NCI-H2081 (cell line): Measurements from ENCODE around the gene FOXC2.

ENCODE experiments used
- DNase-seq, 2 experiments: peaks; one replicate each; lab custom pipeline; 2025; lab: John Stamatoyannopoulos, UW

The FOXC2 gene

DNA sequence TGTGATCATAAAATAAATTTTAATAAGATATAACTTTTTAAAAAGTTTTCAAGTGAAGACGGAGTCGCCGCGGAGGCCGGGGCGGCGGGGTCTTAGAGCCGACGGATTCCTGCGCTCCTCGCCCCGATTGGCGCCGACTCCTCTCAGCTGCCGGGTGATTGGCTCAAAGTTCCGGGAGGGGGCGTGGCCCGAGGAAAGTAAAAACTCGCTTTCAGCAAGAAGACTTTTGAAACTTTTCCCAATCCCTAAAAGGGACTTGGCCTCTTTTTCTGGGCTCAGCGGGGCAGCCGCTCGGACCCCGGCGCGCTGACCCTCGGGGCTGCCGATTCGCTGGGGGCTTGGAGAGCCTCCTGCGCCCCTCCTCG, at the start of gene FOXC2:
FOXC2 (plus strand) TSS at position 229 of the 365 bp plus-strand sequence. CDS start 507 bp downstream, outside the sequence.
- no peak for DNase-seq

DNA sequence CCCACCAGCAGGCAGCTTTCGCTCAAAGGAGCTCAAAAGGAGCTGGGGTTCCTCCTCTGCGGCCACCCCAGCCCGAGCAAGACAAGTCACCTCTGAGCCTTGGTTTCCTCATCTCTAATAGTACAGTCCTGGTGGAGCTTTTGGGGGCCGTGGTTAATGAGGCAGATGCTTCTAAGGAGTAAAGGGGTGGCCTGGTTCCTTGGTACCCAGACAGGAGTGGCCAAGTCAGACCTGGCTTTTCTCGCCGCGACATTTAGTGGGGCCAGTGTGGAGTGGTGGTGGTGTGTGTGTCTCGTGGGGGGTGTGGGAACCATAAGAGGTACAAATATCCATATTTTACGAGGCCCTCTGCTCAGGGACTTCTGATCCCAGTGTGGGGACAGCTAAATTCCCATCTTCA, 49.6 kb upstream of the FOXC2 start:
- DNase-seq, result no peak

DNA sequence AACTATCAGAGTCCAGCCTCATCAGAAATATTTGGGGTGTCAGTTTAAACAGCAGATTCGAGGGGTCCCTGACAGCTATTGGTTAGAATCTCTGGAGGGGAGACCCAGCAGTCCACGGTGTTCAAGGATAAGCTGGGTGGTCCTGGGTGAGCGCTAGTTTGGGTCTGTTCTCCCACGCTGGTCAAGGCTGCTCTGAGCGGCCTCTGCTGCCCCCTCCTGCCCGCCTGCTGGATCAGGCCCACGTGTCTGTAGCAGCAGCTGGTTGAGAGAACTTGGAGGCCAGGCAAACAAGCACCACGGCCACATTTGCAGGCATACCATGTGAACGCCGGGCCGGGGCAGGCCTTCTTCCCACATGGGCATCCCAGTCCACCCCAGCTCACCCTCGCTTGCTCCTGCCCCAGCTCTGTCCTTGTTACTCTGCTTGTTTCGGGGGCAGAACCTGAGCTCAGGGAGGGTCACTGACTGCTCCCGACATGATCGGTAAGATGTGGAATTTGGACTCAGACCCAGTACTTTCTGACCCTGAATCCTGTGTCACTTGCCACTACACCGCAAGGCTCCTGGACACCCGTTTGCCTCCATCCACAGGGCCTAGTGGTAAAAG, 48.9 kb upstream of the FOXC2 start:
- no peak for DNase-seq

DNA sequence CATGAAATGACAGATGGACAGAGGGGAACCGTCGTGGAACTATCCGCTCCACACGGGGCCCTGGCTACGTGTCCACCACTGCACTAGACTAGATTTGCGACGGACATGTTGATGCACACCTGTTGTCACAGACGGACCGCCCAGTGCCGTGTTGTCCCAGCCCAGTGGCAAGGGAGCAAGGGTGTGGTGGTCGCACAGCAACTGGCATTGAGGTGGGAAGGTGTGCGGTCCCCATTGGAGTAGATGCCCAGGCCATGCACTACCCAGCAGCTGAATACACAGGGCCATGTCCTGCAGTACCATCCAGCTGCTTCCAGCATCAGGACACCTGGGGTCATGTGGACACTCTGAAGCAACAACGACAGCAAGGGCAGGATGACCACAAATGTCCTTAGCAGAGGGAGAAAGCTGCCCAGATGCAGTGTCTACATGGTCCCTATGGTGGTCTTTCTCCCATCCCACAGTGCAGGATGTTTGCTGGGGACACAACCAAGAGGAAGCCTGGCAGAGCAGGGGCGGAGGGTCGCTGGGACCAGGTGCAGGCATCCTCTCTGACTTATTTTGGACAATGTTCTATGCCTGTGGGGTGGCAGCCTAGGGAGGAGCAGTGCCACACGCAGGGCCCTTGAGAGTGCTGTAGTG, 47.5 kb upstream of the FOXC2 start:
- DNase-seq, result no peak

DNA sequence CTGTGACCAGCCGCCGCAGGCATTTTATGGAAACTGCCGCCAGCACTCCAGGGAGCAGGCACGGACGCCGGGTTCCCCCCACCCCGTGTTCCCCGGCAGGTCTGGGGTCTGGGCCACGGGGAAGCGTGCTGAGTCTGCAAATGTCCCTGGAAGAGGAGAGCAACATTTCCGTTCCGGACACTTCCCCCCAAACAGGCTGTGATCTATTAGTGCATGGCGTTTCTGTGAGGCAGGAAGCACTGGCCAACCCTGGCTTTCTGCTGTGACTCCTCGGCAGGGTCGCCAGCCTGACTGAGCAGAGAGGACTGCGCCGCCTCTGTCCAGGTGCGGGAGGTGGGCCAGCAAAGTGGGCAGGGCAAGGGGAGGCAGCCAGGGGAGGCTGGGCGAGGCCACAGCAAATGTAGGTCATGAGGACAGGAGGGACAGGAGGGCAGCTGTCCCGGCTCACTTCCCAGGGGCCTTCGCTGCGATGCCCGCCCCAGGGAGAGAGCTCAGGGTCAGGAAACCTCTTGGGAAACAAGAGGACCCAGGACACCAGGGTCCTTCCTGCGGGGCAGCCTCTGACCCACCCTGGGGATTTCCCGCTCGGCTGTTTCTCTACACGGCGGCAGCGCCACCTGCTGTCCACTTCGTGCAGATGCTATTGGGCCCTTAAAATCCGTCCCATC, 46.8 kb upstream of the FOXC2 start:
- peak in 1 of 2 experiments; percentile 3 for DNase-seq

DNA sequence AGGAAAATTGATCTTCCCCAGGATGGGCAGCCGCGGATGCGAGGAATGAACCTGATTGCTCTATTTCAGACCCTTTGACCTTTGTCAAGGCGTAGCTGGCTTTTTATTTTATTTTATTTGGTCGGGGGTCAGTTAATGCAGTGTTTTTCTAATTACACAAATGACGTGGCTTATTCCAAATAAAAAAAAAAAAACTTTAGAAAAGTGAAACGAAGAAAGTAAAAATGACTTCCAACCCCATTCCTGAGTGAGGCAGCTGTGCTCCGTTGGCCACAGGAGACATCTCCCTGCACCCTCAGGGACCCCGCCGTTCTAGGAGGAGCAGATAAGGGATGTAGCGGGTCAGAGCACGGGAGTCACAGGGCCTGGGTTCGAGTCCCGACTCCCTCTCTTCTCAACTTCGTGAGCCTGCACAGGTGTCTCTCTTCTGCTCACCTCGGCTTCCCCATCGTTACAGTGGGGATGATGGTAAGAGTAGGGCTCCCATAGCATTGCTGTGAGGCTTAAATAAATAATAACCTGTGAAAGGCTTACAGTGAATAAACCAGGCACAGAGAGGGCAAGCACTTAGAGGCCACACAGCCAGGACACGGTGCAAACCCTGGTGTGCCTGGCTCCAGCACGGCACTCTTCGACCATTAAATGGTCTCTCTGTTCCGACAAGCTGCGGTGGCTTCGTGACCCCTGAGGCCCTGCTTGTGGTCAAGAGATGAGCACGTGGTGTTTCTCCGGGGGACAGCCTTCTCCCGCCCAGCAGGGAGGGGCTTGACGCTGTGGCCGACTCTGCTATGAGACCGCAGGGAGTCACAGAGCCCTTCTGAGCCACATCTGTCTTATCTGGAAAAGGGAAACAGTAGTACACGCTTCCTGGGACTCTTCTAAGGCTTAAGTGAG, 46.1 kb upstream of the FOXC2 start:
- no peak for DNase-seq

DNA sequence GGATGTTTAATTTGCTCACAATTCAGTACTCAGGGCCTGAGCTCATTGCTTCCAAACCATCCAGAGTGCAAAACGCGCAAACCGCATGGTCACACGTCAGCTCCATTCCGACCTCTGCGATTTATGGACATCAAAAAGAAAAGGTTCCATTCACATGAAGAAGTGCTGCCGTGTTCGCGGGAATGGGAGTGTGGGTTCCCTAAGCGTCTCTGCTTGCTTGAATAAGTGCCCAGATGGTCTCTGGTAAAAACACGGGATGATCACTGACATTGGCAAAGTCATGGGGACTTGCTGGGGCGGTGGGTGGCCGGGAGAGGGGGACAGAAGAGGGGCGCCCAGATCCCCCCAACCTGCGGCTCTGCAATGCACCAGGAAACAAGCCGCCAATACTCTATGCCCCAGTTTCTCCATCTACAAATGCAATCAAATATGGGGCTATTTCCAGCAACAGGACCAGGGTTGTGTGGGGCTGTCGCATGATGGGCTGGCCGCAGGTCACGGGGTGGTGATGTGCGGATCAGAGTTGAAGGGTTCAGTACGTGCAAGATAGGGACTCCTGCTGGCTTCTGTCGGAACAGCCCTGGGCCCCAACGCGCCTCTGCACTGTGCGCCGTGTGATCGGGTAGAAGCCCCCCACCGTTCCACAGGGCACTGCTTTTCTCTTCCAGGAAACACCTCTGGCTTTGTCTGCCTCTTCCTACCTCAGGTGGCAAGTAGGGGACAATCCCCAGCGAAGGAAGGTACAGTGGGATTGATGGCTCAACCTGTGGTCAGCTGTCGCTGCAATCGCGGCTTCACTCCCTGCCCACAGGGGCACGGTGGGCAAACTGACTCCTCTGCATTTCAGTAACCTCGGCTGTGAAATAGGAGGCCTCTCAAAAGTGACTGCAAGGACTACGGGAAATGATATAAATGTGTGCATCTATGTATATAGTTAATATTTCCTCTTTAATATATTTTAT, 45.1 kb upstream of the FOXC2 start:
- no peak for DNase-seq

DNA sequence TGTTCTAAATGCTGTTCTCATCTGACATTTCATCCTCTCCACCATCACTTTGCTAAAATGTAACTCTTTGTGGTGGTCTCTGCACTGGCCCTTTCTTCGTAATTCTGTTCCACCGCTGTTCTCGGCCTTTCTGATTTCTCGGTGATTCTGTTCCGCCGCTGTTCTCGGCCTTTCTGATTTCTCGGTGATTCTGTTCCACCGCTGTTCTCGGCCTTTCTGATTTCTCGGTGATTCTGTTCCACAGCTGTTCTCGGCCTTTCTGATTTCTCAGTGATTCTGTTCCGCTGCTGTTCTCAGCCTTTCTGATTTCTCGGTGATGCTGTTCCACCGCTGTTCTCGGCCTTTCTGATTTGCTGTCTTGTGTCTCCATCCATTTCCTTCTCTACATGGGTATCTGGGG, 44.0 kb upstream of the FOXC2 start:
- DNase-seq, result no peak

DNA sequence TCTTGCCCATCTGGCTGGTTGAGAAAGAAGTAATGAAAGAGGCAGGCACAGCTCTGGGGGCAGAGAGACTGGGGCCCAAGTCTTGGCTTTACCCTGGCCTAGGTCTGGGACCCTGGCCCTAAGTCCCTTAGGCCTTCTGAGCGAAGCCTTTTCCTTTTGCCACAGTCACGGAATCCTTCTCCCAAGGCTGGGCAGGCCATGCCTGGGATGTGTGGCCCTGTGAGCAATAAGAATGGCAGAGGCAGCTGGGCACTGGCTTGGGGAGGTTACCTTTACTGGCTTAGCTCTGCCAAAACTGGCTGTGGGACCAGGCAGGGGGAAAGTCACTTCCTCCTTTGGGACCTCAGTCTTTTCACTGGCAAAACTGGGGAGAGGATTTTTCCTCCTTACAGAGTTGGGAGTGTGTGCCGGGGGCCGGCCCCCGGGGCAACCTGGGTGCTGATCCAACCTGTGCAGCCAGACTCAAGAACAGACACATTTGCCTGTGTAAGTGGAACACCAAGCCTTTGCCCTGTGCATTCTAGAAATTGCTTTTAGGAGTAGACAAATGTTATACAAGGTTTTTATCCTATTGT, 43.4 kb upstream of the FOXC2 start:
- no peak for DNase-seq

DNA sequence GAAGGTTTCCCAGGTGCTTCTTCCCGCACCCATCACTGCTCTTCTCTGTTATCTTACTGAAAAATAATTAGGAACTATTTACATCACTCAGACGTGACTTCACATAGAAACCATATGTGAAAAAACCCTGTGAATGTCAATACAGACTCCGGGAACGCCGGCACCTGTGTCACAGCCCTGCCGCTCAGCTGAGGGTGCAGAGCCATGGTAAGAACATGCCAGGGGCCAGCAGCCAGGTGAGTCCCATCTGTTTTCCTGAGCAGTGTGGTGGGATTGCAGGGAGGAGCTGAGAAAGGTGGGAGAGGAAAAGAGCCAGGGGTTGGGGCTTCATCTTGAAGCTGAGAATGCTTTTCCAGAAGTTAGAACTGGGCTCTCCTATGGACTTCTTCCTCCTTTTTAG, 42.6 kb upstream of the FOXC2 start:
- no peak for DNase-seq

DNA sequence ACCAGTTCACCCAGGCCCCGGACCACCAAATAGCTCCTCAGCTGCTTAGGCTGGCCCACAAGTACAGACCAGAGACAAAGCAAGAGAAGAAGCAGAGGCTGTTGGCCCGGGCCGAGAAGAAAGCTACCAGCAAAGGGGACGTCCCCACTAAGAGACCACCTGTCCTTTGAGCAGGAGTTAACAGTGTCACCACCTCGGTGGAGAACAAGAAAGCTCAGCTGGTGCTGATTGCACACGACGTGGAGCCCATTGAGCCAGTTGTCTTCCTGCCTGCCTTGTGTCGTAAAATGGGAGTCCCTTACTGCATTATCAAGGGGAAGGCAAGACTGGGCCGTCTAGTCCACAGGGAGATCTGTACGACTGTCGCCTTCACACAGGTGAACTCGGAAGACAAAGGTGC, 40.9 kb upstream of the FOXC2 start:
- DNase-seq, result no peak

DNA sequence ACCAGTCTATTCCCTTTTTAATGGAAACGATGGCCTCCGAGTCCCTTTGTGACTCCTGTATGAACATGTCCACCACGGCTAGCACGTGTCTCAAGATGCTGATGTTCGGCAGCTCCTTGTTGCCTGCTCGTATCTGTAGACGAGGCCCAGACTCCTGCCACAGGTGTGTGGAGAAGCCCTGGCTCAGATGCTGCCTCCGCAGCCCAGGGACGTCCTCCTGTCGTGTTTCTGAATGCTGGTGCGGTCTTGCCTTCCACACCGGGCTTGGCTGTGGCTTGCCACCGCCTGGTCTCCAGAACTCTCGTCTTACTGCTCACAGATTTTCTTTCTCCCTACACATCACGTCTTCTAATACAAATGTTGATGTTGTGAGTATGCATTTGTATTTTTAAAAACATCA, 39.3 kb upstream of the FOXC2 start:
- DNase-seq, result no peak

DNA sequence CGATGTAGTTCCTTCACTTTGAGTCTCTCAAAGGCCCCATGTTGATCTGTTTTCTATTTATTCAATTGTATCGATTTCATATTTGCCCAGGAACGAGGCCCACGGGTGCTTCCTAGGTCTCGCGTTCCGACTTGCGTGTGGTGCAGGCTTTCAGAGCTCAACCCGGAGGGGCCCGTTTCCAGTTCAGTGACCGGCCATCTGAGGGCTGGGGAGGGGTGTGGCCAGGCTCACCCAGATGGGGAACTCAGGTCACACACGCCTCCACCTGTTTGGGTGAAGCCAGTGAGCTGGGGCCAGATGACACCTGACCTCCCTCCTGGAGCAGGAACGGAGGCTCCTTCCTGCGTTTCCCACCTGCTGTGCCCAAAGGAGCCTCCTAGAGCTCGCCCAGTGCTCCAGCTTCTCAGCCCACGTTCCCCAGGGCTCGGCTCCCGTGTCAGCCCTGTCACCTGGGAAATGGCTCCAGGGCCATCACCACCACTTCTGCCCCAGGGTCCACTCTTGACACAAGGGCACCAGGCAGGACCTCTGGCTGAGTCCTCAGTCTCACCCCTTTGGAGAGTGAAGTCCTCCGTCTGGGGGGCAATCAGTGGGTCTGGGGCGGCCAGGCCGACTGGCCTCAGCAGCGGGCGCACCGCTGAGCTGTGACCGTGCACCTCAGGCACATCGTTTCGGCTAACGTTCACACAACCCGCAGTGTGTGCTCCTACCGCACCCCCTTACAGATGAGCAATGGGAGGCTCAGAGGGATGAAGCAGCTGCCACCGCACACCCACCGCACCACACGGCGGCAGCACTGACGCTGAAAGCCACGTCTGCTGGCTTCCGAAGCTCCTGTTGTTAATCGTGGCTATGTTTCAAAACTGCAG, 38.3 kb upstream of the FOXC2 start:
- no peak for DNase-seq

DNA sequence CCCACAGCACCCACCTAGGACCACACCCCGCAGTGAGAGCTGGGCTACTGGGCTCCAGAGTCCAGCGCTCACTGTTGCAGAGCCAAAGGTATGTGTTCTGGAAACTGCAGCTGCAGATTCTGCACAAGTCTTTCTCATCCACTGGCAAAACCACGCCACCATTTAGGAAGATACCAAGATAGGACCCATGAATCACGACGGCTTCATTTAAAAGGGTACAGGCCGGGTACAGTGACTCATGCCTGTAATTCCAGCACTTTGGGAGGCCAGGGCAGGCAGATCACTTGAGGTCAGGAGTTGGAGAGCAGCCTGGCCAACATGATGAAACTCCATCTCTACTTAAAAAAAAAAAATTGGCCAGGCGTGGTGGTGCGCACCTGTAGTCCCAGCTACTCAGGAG, 37.5 kb upstream of the FOXC2 start:
- no peak for DNase-seq

DNA sequence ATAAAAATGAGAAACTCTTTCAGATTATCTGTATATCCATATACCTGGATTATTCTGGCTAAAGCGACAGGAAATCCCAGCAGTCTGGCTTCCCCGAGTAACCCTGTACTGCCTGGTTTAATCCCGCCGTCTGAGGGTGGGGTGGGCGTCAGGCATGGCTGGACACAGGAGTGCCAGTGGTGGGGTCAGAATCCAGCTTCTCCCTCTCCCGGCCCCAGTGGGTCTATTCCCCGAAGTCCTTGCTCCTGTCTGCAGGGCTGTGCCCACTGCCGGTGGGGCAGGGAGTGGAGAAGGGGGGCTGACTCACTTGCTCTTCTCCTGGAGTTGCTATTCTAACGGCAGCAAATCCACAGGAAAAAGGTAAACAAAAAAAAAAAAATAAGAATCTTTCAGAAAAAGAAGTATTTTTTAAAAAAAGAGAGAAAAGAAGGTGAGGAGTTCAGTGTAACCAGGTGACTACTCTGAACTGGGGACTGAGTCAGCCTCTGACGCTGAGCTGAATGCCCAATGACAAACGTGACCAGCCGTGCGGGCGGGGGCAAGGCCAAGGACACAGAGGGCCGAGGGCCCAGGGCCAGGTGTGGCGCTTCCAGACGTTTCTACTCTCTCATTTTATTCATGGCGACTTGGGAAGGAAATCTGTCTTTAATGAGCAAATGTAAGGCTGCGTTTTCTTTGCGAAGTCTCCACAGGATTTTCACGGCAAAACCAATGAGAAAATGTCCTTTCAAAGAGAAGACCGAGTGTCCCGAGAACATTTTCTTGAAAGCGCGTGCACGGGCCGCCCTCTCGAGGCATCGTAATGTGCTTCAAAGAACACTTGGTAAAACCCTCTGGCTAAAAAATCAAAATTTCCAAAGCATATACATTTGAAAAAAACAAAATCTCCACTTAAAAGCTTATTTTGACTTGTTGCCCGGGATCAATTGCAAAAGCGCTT, 36.1 kb upstream of the FOXC2 start:
- DNase-seq, result no peak

DNA sequence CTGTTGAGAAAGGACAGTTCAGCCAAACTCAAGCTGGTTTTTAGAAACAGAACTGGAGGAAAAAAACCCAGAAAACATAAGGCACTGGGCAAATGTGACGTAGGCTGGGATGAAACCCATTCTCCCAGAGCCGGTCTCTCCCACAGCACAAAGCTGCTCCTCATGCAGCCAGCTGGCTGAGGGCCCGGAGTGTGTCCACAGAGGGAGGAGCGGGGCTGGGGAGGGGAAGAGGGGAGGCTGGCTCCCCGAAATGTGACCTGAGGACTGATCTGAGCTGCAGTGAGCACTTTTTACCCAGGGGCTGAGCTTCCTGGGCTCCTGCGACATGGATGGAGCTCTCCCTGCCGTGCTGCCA, 35.5 kb upstream of the FOXC2 start:
- DNase-seq, result no peak

DNA sequence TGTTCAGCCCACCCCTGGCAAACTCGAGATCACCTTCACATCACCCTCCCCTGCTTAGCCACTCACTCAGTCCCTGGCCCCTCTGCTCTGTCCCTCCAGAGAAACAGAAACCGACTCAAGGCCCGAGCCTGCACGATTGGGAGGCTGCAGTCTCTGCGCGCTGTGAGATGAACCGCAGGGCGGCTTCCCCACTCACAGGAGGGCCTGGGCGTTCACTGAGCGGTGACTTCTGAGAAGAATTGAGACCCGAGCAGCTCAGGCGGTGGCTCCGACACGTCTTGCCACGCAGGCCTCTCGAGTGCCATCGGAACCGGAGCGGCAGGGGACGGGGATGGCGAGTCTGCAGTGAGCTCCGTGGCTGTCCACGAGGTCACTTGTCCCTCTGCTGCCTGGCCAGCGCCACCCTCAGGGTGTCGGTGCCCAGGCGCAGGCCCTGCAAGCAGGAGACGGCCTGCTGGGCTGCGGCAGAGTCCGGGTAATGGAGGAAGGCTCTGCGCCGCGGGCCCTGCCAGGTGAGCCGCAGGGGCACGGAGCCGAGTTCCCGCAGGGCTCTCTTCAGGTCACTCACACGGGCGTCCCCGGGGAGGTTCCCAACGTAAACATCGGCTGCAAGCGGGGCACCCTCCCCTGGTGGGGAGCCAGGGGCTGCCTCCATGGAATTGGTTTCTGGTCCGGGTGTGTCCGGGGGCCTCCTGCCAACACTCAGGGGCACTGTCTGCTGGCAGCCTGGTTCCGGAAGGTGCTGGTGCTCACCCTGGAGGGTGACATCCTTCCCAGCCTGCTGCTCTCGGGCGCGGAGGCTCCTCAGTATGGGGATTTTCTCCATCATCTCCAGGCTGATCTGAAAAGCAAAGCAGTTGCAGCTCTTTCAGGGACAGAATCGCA, 34.7 kb upstream of the FOXC2 start:
- DNase-seq, result no peak

DNA sequence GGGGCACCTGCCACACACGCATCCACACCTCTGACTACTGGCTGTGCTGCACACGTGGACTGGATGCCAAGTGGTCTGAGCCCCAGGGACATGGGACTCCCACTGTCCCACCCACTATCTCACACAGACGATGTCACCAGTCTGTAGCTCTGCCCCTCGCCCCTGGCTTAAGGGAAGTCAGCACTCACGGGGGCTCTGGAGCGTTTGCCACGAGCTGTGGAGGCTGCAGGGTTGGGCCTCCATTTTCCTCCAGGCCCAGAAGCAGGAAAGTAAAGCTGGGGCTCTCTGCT, 34.2 kb upstream of the FOXC2 start:
- no peak for DNase-seq
